Measurements from ENCODE around the gene PRR12. TPM values are rescaled to one million over a fixed set of nuclear protein-coding genes. Genes with fewer than 3 reads are reported as not detected.

PRR12 gene
- total and polyA plus RNA-seq, 9 of the 15 experiments (the other 6 are each of a cell fraction or from before 2014, with no cell fraction given), result 0.01 to 21.1 (median 0.98) TPM

DNA sequence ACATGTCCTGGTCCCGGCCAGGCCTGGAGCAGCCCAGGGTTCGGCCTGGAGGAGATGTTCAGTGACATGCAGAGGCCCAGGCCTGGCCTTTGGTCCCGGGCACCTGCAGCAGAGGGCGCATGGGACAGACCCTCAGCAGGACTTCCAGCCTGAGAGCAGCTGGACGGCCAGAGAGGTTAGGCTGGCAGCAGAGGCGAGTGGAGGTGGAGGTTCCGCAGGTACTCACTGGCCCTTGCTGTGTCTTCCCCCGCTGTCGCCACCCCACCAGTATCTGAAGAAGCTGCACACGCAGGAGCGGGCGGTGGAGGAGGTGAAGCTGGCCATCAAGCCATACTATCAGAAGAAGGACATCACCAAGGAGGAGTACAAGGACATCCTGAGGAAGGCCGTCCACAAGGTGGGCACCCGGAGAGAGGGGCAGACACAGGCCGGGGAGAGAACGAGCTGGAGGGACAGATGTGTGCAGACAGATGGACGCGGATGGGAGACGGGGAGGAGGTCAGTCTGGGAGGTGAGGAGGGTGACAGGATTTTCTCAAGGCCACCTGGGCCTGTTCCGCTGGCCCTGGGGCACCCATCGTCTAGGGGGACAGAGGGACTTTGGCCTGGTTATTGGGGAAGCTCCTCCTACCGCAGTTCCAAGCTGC is 66.6 kb downstream of the PRR12 start (continued):
- TF ChIP-seq, protein P1, sequence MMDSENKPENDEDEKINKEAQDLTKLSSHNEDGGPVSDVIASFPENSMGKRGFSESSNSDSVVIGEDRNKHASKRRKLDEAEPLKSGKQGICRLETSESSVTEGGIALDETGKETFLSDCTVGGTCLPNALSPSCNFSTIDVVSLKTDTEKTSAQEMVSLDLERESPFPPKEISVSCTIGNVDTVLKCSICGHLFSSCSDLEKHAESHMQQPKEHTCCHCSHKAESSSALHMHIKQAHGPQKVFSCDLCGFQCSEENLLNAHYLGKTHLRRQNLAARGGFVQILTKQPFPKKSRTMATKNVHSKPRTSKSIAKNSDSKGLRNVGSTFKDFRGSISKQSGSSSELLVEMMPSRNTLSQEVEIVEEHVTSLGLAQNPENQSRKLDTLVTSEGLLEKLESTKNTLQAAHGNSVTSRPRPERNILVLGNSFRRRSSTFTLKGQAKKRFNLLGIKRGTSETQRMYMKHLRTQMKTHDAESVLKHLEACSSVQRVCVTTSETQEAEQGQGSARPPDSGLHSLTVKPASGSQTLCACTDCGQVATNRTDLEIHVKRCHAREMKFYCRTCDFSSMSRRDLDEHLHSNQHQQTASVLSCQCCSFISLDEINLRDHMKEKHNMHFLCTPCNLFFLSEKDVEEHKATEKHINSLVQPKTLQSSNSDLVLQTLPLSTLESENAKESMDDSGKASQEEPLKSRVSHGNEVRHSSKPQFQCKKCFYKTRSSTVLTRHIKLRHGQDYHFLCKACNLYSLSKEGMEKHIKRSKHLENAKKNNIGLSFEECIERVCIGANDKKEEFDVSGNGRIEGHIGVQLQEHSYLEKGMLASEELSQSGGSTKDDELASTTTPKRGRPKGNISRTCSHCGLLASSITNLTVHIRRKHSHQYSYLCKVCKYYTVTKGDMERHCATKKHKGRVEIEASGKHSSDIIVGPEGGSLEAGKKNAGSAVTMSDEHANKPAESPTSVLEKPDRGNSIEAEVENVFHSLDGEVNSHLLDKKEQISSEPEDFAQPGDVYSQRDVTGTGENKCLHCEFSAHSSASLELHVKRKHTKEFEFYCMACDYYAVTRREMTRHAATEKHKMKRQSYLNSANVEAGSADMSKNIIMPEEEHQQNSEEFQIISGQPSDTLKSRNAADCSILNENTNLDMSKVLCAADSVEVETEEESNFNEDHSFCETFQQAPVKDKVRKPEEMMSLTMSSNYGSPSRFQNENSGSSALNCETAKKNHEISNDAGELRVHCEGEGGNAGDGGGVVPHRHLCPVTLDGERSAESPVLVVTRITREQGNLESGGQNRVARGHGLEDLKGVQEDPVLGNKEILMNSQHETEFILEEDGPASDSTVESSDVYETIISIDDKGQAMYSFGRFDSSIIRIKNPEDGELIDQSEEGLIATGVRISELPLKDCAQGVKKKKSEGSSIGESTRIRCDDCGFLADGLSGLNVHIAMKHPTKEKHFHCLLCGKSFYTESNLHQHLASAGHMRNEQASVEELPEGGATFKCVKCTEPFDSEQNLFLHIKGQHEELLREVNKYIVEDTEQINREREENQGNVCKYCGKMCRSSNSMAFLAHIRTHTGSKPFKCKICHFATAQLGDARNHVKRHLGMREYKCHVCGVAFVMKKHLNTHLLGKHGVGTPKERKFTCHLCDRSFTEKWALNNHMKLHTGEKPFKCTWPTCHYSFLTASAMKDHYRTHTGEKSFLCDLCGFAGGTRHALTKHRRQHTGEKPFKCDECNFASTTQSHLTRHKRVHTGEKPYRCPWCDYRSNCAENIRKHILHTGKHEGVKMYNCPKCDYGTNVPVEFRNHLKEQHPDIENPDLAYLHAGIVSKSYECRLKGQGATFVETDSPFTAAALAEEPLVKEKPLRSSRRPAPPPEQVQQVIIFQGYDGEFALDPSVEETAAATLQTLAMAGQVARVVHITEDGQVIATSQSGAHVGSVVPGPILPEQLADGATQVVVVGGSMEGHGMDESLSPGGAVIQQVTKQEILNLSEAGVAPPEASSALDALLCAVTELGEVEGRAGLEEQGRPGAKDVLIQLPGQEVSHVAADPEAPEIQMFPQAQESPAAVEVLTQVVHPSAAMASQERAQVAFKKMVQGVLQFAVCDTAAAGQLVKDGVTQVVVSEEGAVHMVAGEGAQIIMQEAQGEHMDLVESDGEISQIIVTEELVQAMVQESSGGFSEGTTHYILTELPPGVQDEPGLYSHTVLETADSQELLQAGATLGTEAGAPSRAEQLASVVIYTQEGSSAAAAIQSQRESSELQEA (IDR thresholded peaks at IDR 0.05; ENCODE audit: low read depth), result no peak
- TF ChIP-seq FUS (optimal IDR thresholded peaks at IDR 0.05; ENCODE audit: low read depth, low read length) (no peak), NONO (IDR thresholded peaks at IDR 0.05; ENCODE audit: low read depth in 2 of 2, low read length in 1 of 2) (no peak), DNMT1 (IDR thresholded peaks at IDR 0.05) (no peak)
- TF ChIP-seq, protein P2, sequence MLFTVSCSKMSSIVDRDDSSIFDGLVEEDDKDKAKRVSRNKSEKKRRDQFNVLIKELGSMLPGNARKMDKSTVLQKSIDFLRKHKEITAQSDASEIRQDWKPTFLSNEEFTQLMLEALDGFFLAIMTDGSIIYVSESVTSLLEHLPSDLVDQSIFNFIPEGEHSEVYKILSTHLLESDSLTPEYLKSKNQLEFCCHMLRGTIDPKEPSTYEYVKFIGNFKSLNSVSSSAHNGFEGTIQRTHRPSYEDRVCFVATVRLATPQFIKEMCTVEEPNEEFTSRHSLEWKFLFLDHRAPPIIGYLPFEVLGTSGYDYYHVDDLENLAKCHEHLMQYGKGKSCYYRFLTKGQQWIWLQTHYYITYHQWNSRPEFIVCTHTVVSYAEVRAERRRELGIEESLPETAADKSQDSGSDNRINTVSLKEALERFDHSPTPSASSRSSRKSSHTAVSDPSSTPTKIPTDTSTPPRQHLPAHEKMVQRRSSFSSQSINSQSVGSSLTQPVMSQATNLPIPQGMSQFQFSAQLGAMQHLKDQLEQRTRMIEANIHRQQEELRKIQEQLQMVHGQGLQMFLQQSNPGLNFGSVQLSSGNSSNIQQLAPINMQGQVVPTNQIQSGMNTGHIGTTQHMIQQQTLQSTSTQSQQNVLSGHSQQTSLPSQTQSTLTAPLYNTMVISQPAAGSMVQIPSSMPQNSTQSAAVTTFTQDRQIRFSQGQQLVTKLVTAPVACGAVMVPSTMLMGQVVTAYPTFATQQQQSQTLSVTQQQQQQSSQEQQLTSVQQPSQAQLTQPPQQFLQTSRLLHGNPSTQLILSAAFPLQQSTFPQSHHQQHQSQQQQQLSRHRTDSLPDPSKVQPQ (CRISPR knock-in tag; IDR thresholded peaks at IDR 0.05; ENCODE audit: borderline replicate concordance), result no peak

All from K562 (cell line).